ENCODE results near the gene TBC1D22A. TPM values are rescaled to one million over a fixed set of nuclear protein-coding genes. Genes with fewer than 3 reads are reported as not detected.

The TBC1D22A gene
- total and polyA plus RNA-seq, 2 donors (not counting 3 experiments of a cell fraction or from before 2014, with no cell fraction given): 26.1 to 32.4 TPM

DNA sequence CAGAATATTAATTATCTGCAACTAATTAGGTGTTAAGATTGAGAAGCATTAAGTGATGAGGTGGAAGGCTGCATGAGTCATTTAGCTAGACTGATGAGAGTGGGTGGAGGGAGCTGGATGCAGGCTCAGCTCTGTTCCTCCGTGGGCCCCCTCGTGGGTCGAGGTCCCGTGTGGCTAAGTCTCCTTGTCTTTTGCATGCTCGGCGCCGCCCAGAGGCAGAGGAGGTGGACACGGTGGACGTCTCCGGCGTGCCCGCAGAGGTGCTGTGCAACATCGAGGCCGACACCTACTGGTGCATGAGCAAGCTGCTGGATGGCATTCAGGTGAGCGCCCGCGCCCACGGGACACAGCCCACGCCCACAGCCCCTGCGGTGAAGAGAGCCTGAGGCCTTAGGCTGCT lies 211.6 kb downstream of the TBC1D22A start:
- dilution Hi-C loops (cut with MboI; ENCODE audit: extremely low pct_ligation_motif_present, low sequenced_read_pairs): no loop called here
- no peaks in the 10 kb centered on the region for H3K9me3 ChIP-seq (replicated peaks; ENCODE audit: control insufficient read depth, insufficient read depth, low read length)

GRCh38 chr22:46974631-46975585 lies 212.5 kb downstream of the TBC1D22A start:
- DNase-seq (ENCODE audit: low read depth, low spot score): no peak
- Histone ChIP-seq H3K4me3 (replicated peaks in 1 of 3; ENCODE audit: insufficient read depth in 1 of 3, low read depth in 1 of 3, low read length in 3 of 3) (no peak overlapping the region), H3K79me2 (ENCODE audit: control insufficient read depth, insufficient read depth, low read length) (no peaks in the 10 kb centered on the region), H3K27me3 (ENCODE audit: control insufficient read depth in 2 of 2, insufficient read depth in 2 of 2, low read length in 2 of 2) (no peaks in the 10 kb centered on the region), H3K9ac (replicated peaks; ENCODE audit: extremely low read depth, insufficient read depth, low read length) (no peak overlapping the region), H3K9me3 (replicated peaks; ENCODE audit: control insufficient read depth, insufficient read depth, low read length) (no peaks in the 10 kb centered on the region), H3K36me3 (ENCODE audit: control insufficient read depth in 2 of 2, extremely low read depth in 1 of 2, insufficient read depth in 2 of 2, low read length in 2 of 2) (peaks cover 0 to 9% of the 10 kb centered on the region in 2 experiments), H3K4me2 (ENCODE audit: insufficient read depth, low read length) (no peak overlapping the region), H4K20me1 (replicated peaks; ENCODE audit: control insufficient read depth, extremely low read depth, insufficient read depth, low read length) (no peaks in the 10 kb centered on the region), H2AFZ (ENCODE audit: low read depth, low read length) (no peak overlapping the region), H3K9me1 (replicated peaks; ENCODE audit: control insufficient read depth, extremely low read depth, insufficient read depth, low read length) (no peaks in the 10 kb centered on the region), H3K27ac (ENCODE audit: insufficient read depth, low read depth, low read length) (no peak overlapping the region), H3K4me1 (ENCODE audit: control insufficient read depth, extremely low read depth, insufficient read depth, low read length) (peaks cover 20% of the 10 kb centered on the region)
- intact Hi-C loops (cut with micrococcal nuclease) (no loop called here), dilution Hi-C loops (cut with MboI; ENCODE audit: extremely low pct_ligation_motif_present, low sequenced_read_pairs) (no loop called here)
- BruUV-seq (replicated peaks): no TSS peak
- FAIRE-seq: no peak
- CTCF ChIA-PET: no interaction called here
- no peak for TF ChIP-seq JUN (IDR thresholded peaks at IDR 0.05; ENCODE audit: borderline replicate concordance, insufficient read depth, insufficient read length, low read depth)
- TF ChIP-seq CTCF (IDR thresholded peaks at IDR 0.05; ENCODE audit: extremely low read depth in 1 of 2, insufficient read depth in 1 of 2, low read depth in 1 of 2, low read length in 2 of 2): no peak
- TF ChIP-seq POLR2AphosphoS5 (IDR thresholded peaks at IDR 0.05; ENCODE audit: insufficient read depth, low read depth, low read length): no peak
- no peak for TF ChIP-seq MYC (IDR thresholded peaks at IDR 0.05; ENCODE audit: low read depth, low read length)
- TF ChIP-seq, protein P1, sequence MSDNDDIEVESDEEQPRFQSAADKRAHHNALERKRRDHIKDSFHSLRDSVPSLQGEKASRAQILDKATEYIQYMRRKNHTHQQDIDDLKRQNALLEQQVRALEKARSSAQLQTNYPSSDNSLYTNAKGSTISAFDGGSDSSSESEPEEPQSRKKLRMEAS (IDR thresholded peaks at IDR 0.05; ENCODE audit: insufficient read depth, insufficient read length): no peak
- TF ChIP-seq GATA2 (IDR thresholded peaks at IDR 0.05; ENCODE audit: insufficient read depth, insufficient read length, low read depth, low read length): no peak
- TF ChIP-seq POLR2A (IDR thresholded peaks at IDR 0.05; ENCODE audit: low read depth, low read length): no peak
- no peak for TF ChIP-seq FOS (IDR thresholded peaks at IDR 0.05; ENCODE audit: borderline replicate concordance, insufficient read depth, low read length)
- no peak for TF ChIP-seq EZH2 (IDR thresholded peaks at IDR 0.05; ENCODE audit: borderline replicate concordance, low read depth, low read length, severe bottlenecking)
- POLR2A ChIA-PET: no interaction called here

More for the DNA sequence above, 211.6 kb downstream of the TBC1D22A start:
- no peak for DNase-seq (ENCODE audit: low read depth, low spot score)
- Histone ChIP-seq H3K9me1 (replicated peaks; ENCODE audit: control insufficient read depth, extremely low read depth, insufficient read depth, low read length) (no peaks in the 10 kb centered on the region), H3K9ac (replicated peaks; ENCODE audit: extremely low read depth, insufficient read depth, low read length) (no peak overlapping the region), H3K27ac (ENCODE audit: insufficient read depth, low read depth, low read length) (no peak overlapping the region), H3K4me3 (replicated peaks in 1 of 3; ENCODE audit: insufficient read depth in 1 of 3, low read depth in 1 of 3, low read length in 3 of 3) (no peak overlapping the region), H3K4me1 (ENCODE audit: control insufficient read depth, extremely low read depth, insufficient read depth, low read length) (peaks cover 20% of the 10 kb centered on the region), H2AFZ (ENCODE audit: low read depth, low read length) (no peak overlapping the region), H3K4me2 (ENCODE audit: insufficient read depth, low read length) (no peak overlapping the region), H3K36me3 (ENCODE audit: control insufficient read depth in 2 of 2, extremely low read depth in 1 of 2, insufficient read depth in 2 of 2, low read length in 2 of 2) (peaks cover 0 to 7% of the 10 kb centered on the region in 2 experiments), H3K79me2 (ENCODE audit: control insufficient read depth, insufficient read depth, low read length) (no peaks in the 10 kb centered on the region), H4K20me1 (replicated peaks; ENCODE audit: control insufficient read depth, extremely low read depth, insufficient read depth, low read length) (no peaks in the 10 kb centered on the region), H3K27me3 (ENCODE audit: control insufficient read depth in 2 of 2, insufficient read depth in 2 of 2, low read length in 2 of 2) (no peaks in the 10 kb centered on the region)
- POLR2A ChIA-PET: no interaction called here
- intact Hi-C loops (cut with micrococcal nuclease): no loop called here
- FAIRE-seq: no peak
- TF ChIP-seq, protein P1 (IDR thresholded peaks at IDR 0.05; ENCODE audit: insufficient read depth, insufficient read length): no peak
- no peak for TF ChIP-seq POLR2A (IDR thresholded peaks at IDR 0.05; ENCODE audit: low read depth, low read length)
- no peak for TF ChIP-seq JUN (IDR thresholded peaks at IDR 0.05; ENCODE audit: borderline replicate concordance, insufficient read depth, insufficient read length, low read depth)
- no peak for TF ChIP-seq GATA2 (IDR thresholded peaks at IDR 0.05; ENCODE audit: insufficient read depth, insufficient read length, low read depth, low read length)
- CTCF ChIA-PET: no interaction called here
- BruUV-seq (replicated peaks): no TSS peak
